ENCODE results near the gene FXYD7.
"Not testable (repeated sequence)": the region's sequence is repeated elsewhere in the genome, so short reads cannot be mapped to it uniquely, and the experiment has no call there.

The FXYD7 gene

GRCh38 chr19:35194012-35194984 is 51.2 kb downstream of the FXYD7 start:
- DNase-seq (ENCODE audit: low read depth in 2 of 3, low spot score in 1 of 3), result no peak

DNA sequence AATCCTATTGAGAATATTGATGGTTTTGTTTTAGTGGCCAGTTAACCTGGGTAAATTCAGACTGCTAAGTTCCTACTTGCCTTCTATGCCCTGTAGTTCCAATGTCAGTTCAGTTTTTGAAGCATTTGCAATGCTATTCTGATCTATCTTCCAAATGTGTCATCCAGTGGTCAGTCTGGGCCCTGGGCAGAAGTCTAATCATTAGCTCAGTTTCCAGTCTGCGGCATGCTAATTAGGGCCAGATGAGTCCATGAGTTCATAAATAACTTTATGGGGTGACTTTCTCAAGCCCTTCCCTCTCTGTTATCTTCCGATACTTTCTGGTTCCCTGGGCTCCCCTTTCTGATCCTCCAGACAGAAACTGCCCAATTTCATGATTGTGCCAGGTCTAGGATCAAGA is 52.8 kb downstream of the FXYD7 start:
- DNase-seq (ENCODE audit: low read depth in 2 of 3, low spot score in 1 of 3), result no peak

- not testable (repeated sequence) for DNase-seq (ENCODE audit: low read depth in 2 of 3, low spot score in 1 of 3)
Observed at GRCh38 chr19:35196861-35197260, 53.8 kb downstream of the FXYD7 start.

DNA sequence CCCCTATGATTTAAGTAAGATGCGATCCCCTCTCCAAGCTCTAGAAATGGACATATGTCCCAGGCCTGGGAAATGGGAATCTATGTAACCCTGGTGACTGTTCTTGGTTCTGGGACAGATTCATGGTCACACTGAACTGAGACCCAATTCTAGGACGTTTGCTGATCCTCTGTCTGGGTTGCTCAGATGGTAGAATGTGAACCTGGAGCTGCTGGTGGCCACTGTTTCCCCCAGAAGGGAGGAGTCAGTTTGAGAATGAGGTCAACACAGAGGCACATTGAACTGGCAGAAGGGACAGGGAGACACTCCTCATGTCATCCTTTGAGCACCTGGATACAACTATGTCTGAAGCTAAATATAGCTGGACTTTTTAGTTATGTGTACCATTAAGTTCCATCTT is 56.4 kb downstream of the FXYD7 start:
- DNase-seq (ENCODE audit: low read depth in 2 of 3, low spot score in 1 of 3), result no peak

- no peak for DNase-seq (ENCODE audit: low read depth in 2 of 3, low spot score in 1 of 3)
Observed at GRCh38 chr19:35202722-35203688, 60.0 kb downstream of the FXYD7 start.

Data from stimulated activated CD4-positive, alpha-beta T cell treated with anti-CD3 and anti-CD28 coated beads, Interleukin-12 subunit alpha, Interleukin-12 subunit beta, amount 100 ng/mL, for 48 hours (primary cell).